Neural cell (in vitro differentiated cells): ENCODE measurements around the gene TMEM167B.

Experiments
- EP300 ChIP-seq: fragments of 450-650 bp; conservative IDR thresholded peaks from 2 replicates; pipeline ENCODE4 v1.6.1; 2014; ENCODE audit warnings: antibody characterized with exemption, mild to moderate bottlenecking, moderate library complexity; ENCODE audit not compliant: poor library complexity, severe bottlenecking
- EZH2 ChIP-seq: fragments of 200-600, 300-800 bp; shearing (Covaris generic), sonication (generic); IDR thresholded peaks from 2 replicates; pipeline ENCODE4 v1.6.1; 2014; ENCODE audit warnings: antibody characterized with exemption, low read length, borderline replicate concordance, mild to moderate bottlenecking; ENCODE audit not compliant: insufficient read depth, poor library complexity, severe bottlenecking
- MXI1 ChIP-seq: fragments of 450-650 bp; conservative IDR thresholded peaks from 2 replicates; pipeline ENCODE4 v1.6.1; 2014; ENCODE audit warnings: antibody characterized with exemption, mild to moderate bottlenecking; ENCODE audit not compliant: poor library complexity, severe bottlenecking
- POLR2AphosphoS5 ChIP-seq: IDR thresholded peaks from 2 replicates; pipeline ENCODE4 v1.6.1; 2012
- TF ChIP-seq, protein P1 (sequence below): fragments of 450-650 bp; IDR thresholded peaks from 2 replicates; pipeline ENCODE4 v1.5.1; 2014; ENCODE audit warnings: antibody characterized with exemption, mild to moderate bottlenecking, moderate library complexity; ENCODE audit not compliant: poor library complexity, severe bottlenecking
- TF ChIP-seq, protein P2 (sequence below): IDR thresholded peaks from 2 replicates; pipeline ENCODE4 v1.6.1; 2012; ENCODE audit warnings: borderline replicate concordance

- TF ChIP-seq, protein P1, sequence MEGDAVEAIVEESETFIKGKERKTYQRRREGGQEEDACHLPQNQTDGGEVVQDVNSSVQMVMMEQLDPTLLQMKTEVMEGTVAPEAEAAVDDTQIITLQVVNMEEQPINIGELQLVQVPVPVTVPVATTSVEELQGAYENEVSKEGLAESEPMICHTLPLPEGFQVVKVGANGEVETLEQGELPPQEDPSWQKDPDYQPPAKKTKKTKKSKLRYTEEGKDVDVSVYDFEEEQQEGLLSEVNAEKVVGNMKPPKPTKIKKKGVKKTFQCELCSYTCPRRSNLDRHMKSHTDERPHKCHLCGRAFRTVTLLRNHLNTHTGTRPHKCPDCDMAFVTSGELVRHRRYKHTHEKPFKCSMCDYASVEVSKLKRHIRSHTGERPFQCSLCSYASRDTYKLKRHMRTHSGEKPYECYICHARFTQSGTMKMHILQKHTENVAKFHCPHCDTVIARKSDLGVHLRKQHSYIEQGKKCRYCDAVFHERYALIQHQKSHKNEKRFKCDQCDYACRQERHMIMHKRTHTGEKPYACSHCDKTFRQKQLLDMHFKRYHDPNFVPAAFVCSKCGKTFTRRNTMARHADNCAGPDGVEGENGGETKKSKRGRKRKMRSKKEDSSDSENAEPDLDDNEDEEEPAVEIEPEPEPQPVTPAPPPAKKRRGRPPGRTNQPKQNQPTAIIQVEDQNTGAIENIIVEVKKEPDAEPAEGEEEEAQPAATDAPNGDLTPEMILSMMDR = no peak
- TF ChIP-seq, protein P2, sequence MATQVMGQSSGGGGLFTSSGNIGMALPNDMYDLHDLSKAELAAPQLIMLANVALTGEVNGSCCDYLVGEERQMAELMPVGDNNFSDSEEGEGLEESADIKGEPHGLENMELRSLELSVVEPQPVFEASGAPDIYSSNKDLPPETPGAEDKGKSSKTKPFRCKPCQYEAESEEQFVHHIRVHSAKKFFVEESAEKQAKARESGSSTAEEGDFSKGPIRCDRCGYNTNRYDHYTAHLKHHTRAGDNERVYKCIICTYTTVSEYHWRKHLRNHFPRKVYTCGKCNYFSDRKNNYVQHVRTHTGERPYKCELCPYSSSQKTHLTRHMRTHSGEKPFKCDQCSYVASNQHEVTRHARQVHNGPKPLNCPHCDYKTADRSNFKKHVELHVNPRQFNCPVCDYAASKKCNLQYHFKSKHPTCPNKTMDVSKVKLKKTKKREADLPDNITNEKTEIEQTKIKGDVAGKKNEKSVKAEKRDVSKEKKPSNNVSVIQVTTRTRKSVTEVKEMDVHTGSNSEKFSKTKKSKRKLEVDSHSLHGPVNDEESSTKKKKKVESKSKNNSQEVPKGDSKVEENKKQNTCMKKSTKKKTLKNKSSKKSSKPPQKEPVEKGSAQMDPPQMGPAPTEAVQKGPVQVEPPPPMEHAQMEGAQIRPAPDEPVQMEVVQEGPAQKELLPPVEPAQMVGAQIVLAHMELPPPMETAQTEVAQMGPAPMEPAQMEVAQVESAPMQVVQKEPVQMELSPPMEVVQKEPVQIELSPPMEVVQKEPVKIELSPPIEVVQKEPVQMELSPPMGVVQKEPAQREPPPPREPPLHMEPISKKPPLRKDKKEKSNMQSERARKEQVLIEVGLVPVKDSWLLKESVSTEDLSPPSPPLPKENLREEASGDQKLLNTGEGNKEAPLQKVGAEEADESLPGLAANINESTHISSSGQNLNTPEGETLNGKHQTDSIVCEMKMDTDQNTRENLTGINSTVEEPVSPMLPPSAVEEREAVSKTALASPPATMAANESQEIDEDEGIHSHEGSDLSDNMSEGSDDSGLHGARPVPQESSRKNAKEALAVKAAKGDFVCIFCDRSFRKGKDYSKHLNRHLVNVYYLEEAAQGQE = no peak
- TF ChIP-seq POLR2AphosphoS5 (no peak), EZH2 (no peak), EP300 (no peak), MXI1 (no peak)
Measured at GRCh38 chr1:109115685-109116084, 25.1 kb downstream of the TMEM167B start.
